ENCODE measurements around the gene BCL2L2. TPM values are rescaled to one million over a fixed set of nuclear protein-coding genes. Genes with fewer than 3 reads are reported as not detected.

The BCL2L2 gene
- total and polyA plus RNA-seq, 2 of the 8 experiments (the other 6 are each of a cell fraction or from before 2014, with no cell fraction given) = 9.3 to 13.8 TPM

- CTCF ChIA-PET (ENCODE audit: partially characterized antibody) = interaction anchor here (1.0 to 5.9 kb wide), 5 partner anchors 9 to 35 kb away, joined by 3 to 69 read pairs (median 5); no protein-coding TSS in a partner anchor
- no peak overlapping the region for H3K14ac ChIP-seq (ENCODE audit: insufficient read length)
- 86% methylated on average over 6 of the region's 6 CpGs; no CpG with 5 or more reads in 1 of the 2 experiments for WGBS, 2 experiments (ENCODE audit: extremely low coverage in 1 of 2, insufficient coverage in 1 of 2, insufficient read length in 1 of 2, insufficient replicate concordance in 2 of 2, low coverage in 1 of 2, low lambda C conversion rate in 2 of 2, missing lambda C conversion rate in 1 of 2)
Observed at GRCh38 chr14:23348297-23348655, 41.6 kb downstream of the BCL2L2 start.

More at GRCh38 chr14:23348297-23348655, 41.6 kb downstream of the BCL2L2 start:
- Histone ChIP-seq H2BK5ac (ENCODE audit: low read depth, low read length) (no peak overlapping the region), H2BK20ac (ENCODE audit: low read length) (no peak overlapping the region), H3K27ac (ENCODE audit: low read depth, low read length) (no peak overlapping the region), H4K5ac (ENCODE audit: insufficient read length, low read depth, low read length) (no peak overlapping the region), H3K18ac (ENCODE audit: extremely low read depth, low read length) (no peak overlapping the region), H4K91ac (replicated peaks; ENCODE audit: insufficient read length, low read length) (no peak overlapping the region), H3K9ac (replicated peaks in 1 of 4; ENCODE audit: extremely low read depth in 1 of 4, low read depth in 3 of 4, low read length in 3 of 4) (no peak overlapping the region), H3K79me2 (ENCODE audit: control insufficient read depth in 1 of 2, insufficient read depth in 2 of 2, low read length in 2 of 2) (no peaks in the 10 kb centered on the region), H3K36me3 (ENCODE audit: control insufficient read depth in 2 of 4, insufficient read depth in 4 of 4, low read length in 3 of 4) (no peaks in the 10 kb centered on the region), H3K9me3 (ENCODE audit: insufficient read depth in 2 of 2, low read depth in 1 of 2, low read length in 1 of 2) (no peaks in the 10 kb centered on the region), H3K56ac (replicated peaks; ENCODE audit: insufficient read length, low read depth, low read length) (no peak overlapping the region), H2AK5ac (ENCODE audit: low read depth, low read length) (no peak overlapping the region), H2AFZ (ENCODE audit: low read length) (no peak overlapping the region), H4K8ac (ENCODE audit: extremely low read depth, insufficient read depth, low read length) (no peak overlapping the region), H3K4me2 (ENCODE audit: insufficient read depth in 1 of 2, low read depth in 2 of 2, low read length in 2 of 2) (no peak overlapping the region), H3K23ac (ENCODE audit: insufficient read length) (no peak overlapping the region), H2BK12ac (ENCODE audit: low read depth, low read length) (no peak overlapping the region), H2BK120ac (replicated peaks; ENCODE audit: low read depth, low read length) (no peak overlapping the region), H4K20me1 (replicated peaks in 1 of 2; ENCODE audit: control insufficient read depth in 1 of 2, insufficient read depth in 2 of 2, low read length in 2 of 2) (peaks cover 0 to 3% of the 10 kb centered on the region in 2 experiments), H3K27me3 (replicated peaks in 1 of 4; ENCODE audit: control insufficient read depth in 3 of 4, extremely low read depth in 1 of 4, insufficient read depth in 3 of 4, low read length in 3 of 4) (peaks cover 0 to 11% (median 4%) of the 10 kb centered on the region in 4 experiments; a peak in 6 of 7 replicates), H3K4me1 (replicated peaks in 1 of 4; ENCODE audit: control insufficient read depth in 3 of 4, insufficient read depth in 4 of 4, low read length in 3 of 4) (peaks cover 1 to 7% (median 2%) of the 10 kb centered on the region in 4 experiments), H3K23me2 (ENCODE audit: low read depth, low read length) (peaks cover 10% of the 10 kb centered on the region), H3K4me3 (ENCODE audit: extremely low read depth in 1 of 4, insufficient read depth in 2 of 4, low read depth in 3 of 4, low read length in 4 of 4) (no peak overlapping the region), H2BK15ac (ENCODE audit: low read length) (no peak overlapping the region), H3K79me1 (ENCODE audit: low read depth, low read length) (no peaks in the 10 kb centered on the region), H3K4ac (replicated peaks; ENCODE audit: insufficient read length, low read depth, low read length) (no peak overlapping the region)
- TF ChIP-seq GTF2F1 (IDR thresholded peaks at IDR 0.05; ENCODE audit: borderline replicate concordance, low read depth, low read length) (no peak), RXRA (IDR thresholded peaks at IDR 0.05; ENCODE audit: insufficient read depth, low read depth, low read length) (no peak), CTBP2 (IDR thresholded peaks at IDR 0.05; ENCODE audit: borderline replicate concordance, insufficient read depth, insufficient read length, low read length) (no peak), CREB1 (IDR thresholded peaks at IDR 0.05) (no peak), CHD1 (IDR thresholded peaks at IDR 0.05; ENCODE audit: low read depth, low read length) (no peak), YY1 (IDR thresholded peaks at IDR 0.05; ENCODE audit: low read depth, low read length) (no peak), ATF2 (IDR thresholded peaks at IDR 0.05; ENCODE audit: low read length) (no peak)
- POLR2A ChIA-PET (ENCODE audit: partially characterized antibody) = interaction anchor here (1.6 to 3.7 kb wide), 2 partner anchors 12 to 27 kb away, joined by 6 to 25 read pairs; partner anchors contain the start of gene PABPN1
- FAIRE-seq (no peak), DNase-seq (ENCODE audit: low read depth in 1 of 2, low spot score in 2 of 2) (no peak)

All from H1 (cell line).